ENCODE measurements around the gene CNKSR1.
A peak's percentile ranks its signal among the peaks of the same experiment; 100 is the strongest.

The CNKSR1 gene

DNA sequence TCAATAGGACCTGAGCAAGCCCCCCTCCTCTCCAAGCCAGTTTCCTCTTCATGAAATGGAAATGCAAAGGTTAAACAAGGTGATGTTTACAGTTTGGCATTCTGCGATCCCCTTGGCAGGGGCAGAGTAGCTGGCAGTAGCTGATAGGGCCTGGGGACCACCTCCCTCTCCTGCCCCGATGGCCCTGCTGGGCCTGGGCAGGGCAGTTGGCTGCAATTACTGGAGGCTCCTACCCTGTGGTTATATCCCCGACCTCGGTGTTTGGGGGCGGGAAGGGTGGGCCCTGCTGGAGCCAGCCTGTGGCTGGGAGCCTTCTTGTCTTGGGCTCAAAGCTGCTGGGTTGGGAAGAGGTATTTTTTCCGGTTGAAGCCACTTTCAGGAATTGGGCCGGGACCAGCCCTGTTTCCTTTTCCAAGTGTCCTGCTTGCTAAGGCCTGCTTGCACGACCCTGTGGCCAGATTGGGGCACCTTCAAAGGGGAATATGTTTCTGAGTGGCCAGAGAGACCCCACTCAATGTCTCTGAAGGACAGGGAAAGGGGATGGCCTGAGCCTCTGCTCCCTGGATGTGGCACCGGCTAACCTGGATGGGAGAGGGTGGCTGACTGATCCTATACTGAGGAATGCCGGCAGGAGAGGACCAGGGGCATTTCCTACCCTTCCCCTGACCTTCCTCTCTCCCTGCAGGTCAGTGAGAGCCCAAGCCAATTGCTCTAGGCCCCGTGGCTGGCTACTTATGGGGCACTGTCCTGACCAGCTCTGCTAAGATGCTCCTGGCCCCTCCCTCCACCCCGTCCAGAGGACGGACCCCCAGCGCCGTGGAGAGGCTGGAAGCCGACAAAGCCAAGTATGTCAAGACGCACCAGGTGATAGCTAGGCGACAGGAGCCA lies 16.5 kb upstream of the CNKSR1 start:
- DNase-seq, result no peak

DNA sequence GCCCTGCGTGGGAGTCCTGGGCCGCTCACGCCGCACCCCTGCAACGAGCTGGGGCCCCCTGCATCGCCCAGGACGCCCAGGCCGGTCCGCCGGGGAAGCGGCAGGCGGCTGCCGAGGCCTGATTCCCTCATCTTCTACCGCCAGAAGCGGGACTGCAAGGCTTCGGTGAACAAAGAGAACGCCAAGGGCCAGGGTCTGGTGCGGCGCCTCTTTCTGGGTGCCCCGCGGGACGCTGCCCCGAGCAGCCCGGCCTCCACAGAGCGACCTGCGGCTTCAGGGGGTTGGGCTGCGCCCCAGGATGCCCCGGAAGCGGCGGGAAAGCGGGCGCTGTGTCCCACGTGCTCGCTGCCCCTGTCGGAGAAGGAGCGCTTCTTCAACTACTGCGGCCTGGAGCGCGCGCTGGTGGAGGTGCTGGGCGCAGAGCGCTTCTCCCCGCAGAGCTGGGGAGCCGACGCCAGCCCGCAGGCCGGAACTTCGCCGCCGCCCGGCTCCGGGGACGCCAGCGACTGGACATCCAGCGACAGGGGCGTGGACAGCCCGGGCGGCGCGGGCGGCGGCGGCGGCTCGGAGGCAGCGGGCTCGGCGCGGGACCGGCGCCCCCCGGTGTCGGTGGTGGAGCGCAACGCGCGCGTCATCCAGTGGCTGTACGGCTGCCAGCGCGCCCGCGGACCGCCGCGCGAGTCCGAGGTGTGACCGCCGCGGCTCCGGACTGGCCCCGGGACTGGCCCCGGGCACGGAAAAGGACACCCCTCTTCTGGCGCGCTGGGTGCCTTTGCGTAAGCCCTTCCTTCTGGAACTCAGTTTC lies 15.7 kb upstream of the CNKSR1 start:
- no peak for DNase-seq

DNA sequence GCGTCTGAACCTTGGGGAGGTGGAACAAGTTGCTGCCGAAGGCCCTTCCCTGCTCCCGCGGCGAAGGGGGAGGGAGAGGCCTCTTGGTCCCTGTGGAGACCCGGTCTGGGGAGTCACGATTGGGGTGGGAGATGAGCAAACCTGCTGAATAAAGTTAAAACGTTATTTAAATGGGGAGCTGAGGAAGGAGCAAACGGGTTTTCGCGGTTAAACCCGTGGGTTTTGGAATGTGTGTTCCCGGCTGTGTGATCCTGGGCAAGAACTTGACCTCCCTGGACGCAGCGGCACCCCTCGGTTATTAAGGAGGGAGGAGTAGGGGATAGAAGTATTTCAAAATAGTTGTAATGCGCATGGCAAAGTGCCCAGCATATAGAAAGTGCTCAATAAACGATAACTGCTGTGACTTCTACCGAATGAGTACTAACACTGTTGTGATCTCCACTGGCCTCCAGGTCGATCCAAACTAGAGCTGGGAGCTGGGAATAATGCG lies 15.0 kb upstream of the CNKSR1 start:
- DNase-seq, result no peak

DNA sequence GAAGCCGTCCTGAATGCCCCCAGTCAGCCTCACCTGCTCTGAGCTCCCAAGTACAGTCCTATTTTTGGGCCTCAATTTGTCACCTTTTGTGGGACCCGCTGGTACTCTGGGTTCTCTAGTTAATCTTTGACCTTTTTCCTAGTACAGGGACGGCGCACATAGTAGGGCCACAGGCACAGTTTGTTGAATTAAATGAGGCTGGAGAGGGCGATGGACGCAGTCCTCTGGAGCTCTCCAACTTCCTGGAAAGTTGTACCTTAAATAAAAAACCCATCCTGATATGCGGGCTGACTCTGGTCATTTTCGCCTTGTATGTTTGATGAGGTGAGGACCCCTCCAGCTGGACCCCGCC lies 13.6 kb upstream of the CNKSR1 start:
- no peak for DNase-seq

DNA sequence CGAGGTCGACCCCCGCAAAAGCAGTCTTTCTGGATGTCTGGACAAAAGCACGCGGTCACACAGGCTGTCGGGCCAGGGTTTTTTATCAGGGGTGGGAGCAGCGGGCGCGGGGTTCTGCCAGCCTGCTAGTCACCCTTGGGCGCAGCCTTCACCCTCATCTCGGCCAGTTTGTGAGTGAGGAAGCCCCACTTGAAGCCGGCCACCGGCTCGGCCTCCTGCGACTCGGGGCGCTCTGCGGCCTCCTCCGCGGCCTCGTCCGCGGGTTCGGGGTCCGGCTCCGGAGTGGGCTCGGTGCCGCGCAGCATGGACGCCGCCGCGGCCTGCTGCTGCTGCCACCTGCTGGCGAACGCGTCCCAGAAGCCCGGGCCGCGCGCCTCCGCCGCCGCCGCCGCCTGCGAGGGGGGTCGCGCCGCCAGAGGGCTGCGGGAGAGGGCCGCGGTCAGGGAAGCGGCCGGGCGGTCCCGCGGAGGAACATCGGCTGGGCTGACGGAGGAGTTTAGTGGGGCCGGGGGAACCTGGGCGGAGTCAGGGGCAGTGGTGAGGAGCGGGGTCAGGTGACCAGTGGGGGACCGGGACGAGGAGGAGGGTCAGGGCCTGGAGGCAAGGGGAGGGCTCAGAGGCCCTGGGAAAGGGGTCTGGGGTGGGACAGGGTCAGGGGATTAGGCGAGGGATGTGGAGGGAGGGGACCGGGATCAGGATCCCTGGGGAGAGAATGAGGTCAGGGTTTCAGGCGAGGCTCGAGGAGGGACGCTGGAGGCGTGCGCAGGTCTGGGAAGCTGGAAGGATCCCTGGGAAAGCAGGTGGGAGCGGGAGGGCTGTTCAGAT lies 13.0 kb upstream of the CNKSR1 start:
- DNase-seq, result no peak

DNA sequence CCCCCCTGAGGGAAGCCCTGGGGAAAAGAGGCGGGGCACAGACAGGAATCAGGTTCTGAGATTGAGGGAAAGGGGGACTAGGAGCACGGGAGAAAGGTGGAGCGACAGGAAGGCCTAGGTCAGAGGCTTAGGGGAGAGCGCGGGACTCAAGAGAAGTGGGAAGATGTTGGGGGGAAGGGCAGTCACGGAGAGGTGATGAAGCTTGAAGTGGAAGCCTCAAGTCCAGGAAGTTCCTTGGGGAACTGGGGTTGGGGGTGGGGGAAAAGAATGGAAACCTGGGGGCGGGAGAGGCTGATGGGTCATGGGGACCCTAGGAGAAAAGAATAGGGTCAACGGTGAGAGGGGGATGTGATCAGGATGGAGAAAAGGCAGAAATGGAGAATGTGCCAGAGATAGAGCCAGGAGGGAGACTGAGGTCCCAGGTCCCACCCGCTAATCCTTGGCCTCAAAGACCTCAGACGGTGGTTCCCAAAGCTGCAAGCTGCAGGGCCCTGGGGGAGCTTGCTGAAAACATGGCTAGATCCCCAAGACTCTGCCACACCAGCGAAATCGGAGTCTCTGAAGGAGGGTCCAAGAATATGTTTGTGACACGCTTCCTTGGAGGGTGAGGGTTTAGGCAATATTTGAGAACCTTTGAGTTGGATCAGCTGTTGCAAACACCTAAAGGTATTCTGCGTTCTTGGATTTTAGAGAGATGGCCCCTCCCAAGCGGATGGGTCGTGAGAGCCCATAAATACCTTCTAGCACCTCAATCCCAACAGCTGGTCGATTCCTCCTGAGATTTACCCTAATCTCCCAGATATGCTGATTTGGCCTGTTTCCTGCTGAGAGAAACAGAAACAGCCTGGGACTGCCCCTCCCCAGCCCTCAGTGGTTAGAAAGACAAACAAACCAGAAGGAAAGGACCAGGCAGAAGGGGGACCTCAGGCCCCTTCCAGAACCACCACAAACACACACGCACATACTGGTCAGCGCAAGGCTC lies 12.1 kb upstream of the CNKSR1 start:
- no peak for DNase-seq

DNA sequence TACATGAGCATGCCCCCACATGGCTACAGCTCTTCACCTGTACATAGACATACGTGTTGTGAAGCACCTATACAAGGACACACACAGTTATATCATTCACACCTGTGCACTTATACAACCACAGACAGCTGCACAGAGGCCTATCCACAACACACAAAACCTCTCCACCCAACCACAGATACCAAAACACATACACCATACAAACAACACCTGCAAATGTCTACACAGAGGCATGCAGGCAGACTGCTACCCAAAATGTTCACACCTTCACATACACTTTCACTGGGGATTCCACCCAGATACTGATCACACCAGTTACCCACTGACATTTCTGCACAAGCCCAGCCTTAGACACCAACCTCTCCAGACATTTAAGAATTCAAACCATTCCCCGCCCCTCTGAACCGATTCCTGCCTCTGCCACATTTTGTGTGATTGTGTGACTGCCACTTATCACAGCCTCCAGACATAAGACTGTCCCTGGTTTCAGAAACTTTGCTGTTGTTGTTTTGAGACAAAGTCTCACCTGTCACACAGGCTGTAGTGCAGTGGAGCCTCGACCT lies 10.5 kb upstream of the CNKSR1 start:
- no peak for DNase-seq

DNA sequence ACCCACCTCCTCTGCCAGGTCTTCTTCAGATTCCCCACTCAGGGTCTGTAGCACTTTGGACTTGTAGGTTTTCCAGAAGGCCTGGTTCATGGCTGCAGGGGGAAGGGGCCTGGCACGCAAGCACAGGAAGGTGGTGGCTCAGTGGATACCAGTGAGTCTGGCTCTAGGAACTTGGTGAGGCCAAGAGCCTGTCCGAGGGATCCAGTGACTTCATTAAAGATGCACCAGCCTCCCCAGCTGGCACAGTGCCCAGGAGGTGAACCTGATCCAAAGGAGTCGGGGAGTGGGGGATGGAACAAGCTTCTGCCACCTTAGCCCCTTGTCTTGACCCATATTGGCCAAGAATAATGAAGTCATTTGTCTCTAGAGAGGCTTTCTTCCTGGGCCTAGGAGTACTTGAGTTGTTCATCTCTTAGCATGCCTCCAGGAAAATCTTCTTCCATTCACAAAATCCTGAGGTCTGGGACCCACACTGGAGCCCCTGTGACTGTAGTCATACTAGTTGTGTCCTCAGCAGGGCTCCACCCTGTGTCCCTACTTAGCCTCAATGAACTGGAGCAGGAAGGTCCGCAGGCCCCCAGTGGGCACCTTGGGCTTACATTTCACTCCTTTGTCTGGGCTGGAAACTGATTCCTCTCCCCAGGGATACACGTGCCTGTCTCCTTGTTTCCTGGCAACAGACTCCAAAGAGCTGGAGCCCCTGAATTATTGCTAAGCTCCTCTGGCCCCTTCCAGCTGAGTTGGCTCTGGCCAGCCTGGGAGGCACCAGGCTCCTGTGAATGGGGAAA lies 8.7 kb upstream of the CNKSR1 start, which contains the start of gene C1orf232:
C1orf232 (minus strand) TSS at position 554 of the 788 bp plus-strand sequence; CDS start at position 90, 464 bp downstream.
- no peak for DNase-seq

DNA sequence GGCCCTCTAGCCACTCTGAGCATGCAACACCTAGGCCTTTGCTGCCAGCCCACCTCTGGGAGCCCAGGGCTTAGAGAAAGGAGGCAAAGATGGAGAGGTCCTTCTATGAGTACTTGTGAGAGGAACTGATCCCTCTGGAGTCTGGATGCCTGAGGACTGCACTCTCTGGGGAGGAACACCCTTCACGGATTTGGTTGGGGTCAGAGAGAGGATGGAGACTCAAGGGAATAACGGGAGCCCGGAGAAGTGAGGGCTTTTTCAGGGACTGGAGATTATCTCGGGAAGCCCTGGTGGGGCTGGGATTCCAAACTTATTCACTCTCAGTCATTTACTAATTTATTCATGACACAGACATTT lies 8.1 kb upstream of the CNKSR1 start:
- DNase-seq, result no peak

DNA sequence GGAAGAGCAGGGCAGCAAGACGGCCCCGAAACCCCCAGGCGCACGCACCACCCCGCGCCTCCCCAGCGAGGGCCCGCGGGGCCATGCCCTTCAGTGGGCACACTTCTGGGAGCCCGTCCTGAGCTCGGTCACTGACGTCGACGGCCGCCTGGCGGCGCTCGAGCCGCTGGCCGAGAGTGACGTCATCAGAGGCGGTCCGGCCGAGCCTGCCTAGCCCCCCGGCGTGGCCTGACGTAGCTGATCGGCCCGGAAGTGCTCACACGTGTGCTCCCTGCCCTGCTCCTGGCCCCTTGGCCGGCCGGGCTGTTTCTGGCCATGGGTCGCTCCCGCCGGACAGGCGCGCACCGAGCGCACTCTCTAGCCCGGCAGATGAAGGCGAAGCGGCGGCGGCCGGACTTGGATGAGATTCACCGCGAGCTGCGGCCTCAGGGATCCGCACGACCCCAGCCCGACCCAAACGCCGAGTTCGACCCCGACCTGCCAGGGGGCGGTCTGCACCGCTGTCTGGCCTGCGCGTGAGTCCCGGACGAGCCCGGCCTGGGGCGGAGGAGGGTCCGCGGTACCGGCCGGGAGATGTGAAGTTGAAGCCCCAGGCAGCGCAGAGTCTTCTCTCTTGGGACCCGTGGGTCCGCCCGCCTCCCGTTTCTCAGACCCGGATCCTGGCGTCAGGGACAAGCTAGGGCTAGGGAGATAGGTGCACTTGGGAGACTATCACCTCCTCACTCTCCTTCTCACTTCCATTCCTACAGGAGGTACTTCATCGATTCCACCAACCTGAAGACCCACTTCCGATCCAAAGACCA lies 7.4 kb upstream of the CNKSR1 start, which contains the start of gene ZNF593:
ZNF593 (plus strand) TSS at position 240 of the 803 bp plus-strand sequence; CDS start at position 316, 76 bp downstream.
- DNase-seq, result peak; percentile 83

DNA sequence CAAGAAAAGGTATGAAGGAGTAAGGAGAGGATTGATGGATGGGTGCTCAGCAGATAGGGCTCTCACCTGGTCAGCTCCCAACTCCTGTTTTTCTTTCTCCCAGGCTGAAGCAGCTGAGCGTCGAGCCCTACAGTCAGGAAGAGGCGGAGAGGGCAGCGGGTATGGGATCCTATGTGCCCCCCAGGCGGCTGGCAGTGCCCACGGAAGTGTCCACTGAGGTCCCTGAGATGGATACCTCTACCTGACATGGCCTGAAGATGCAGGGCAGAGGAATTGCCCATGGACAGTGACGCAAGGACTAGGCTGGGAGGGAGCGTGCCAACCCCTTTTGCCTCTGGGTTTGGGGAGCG lies 6.8 kb upstream of the CNKSR1 start:
- DNase-seq, result no peak

DNA sequence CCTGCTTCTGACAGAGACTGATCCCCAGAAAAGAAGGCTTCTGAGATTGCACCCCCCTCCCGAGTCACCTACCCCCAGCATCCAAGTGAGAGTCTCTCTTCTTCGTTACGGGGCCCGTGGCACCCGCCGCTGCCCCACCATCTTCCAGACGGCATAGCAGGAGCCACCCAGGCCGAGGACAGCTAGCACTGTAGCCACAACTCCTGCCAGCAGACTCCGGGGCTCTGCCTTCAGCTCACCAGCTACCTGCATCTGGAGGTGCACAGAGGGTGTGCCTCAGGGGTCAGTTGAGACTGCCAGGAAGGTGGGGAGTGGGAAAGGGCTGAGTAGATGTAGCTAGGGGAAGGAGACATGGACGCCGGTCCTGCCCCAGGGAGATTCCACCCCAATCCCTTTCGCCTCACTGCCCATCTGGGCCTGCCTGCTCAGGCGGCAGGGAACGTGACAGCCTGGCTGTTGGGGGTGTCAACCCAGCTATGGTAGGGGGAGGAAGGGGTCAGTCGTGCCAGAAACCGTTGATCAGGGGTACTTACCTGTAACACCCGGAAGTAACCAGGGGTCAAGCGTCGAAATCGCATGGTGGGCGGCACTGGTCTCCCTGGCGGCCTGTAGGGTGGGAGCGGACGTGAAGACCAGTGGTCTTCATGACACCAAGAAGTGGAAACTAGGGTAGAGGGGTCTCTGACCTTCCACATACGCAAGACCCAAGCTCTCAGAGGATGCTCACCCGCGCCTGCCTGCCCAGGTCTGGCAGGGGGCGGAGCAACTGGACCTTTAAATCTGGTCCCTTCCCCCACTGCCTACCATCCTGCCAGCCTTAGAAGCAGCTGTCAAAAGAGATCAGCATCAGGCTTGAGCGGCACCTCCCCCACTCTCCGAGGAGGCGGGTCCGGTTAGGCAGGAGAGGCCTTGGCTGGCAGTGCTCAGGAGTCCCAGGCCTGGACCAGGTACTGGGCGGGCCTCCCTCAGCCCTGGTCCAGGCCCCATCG lies 5.9 kb upstream of the CNKSR1 start, which contains the start of gene ZNF593OS:
ZNF593OS (minus strand) TSS at position 749 of the 989 bp plus-strand sequence; CDS start at position 578, 171 bp downstream.
- no peak for DNase-seq

DNA sequence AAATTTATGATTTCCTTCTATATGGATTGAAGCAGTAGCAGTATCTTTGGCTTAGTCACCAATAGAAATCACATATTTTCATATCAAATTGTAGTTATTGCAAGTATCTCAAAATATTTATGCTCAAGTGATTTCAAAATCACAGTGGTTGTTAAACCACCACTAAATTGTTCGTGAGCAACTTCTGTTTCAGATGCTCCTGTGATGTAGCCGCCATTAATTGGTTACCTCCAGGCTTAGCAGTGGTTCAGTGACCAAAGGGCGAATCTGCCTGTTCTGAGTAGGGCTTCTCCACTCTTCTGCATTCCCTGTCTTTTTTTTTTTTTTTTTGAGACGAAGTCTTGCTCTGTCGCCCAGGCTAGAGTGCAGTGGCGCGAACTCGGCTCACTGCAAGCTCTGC lies 1.9 kb upstream of the CNKSR1 start:
- DNase-seq, result no peak

DNA sequence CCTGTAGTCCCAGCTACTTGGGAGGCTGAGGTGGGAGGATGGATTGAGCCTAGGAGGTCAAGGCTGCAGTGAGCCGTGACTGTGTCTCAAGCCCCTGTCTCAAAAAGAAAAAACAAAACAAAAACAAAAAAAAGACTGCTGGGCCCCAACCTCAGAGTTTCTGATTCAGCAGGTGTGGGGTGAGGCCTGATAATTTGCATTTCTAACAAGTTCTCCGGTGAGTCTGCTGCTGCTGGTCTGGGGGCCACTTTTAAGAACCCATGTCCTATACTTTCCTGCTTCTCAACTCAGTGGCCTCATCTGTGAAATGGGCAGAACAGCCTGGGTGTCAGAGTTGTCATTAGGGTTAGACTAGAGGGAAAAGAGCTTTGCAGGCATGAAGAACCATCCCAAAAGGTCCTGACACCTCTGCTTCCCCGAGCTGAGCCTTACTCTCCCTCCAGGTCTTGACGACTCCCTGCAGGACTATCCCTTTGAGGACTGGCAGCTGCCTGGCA lies 2.8 kb downstream of the CNKSR1 start:
- DNase-seq, result no peak

DNA sequence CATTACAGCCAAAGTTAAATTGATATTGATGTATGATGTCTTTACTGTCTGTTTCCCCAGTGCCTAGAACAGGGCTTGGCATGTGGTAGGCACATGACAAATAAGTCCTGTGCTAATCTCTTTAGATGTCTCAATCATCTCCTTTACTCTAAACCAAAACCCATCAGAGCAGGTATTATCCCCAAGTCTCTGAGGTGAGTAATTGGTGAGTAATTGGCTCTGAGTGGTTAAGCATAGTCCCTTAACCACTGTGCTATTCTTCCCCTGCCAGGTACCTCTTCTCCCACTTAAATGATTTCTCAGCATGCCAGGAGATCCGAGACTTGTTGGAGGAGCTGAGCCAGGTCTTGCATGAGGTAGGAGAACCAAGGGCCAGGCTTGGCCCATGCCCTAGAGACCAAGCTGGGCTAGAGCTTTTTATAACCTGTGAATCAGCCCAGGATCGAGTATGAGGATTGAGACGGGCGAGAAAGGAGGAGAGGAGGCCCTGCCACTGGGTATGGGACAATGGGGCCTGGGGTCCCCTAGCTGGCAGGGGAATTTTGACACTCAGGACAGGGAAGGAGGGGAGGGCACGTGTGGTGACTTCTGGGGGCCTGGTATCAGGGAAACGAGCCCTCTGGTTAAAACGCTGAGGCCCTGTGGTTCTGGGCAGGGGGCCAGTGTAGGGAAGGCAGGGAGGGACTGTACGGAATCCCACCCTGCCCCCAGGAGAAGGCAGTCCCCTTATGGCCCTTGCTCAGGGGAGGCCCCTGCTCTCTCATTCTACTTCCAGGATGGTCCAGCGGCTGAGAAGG lies 4.5 kb downstream of the CNKSR1 start:
- DNase-seq, result no peak

DNA sequence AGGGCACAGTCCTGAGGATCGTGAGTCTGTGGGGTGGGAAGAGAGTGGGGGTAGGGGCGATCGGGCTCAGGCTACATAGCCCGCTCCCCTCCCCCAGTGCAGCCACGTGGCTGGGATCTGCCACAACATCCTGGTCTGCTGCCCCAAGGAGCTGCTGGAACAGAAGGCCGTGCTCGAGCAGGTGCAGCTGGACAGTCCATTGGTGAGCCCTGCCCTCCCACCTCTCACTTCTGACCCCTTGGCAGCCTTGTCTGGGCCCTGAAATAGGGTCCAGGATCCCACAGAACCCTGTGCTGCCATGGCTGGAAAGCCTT lies 5.0 kb downstream of the CNKSR1 start:
- DNase-seq, result no peak

DNA sequence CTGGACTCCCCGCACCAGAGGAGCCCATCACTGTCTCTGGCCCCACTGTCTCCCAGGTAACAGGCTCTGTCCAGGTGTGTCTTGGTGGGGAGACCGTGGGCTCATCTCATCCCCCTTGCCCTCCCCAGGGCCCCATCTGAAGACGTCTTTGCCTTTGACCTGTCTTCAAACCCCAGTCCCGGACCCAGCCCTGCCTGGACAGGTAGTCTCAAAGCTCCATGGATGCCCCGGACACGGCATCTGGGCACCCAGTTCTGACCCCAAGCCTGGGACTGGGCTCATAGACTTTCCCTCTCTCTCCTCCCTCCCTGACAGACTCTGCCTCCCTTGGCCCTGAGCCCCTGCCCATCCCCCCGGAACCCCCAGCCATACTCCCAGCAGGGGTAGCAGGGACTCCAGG lies 6.8 kb downstream of the CNKSR1 start:
- no peak for DNase-seq
